Activated CD4-positive, alpha-beta T cell treated with anti-CD3 and anti-CD28 coated beads for 36 hours (primary cell): ENCODE data around the gene HOXB2. TPM values are rescaled to one million over a fixed set of nuclear protein-coding genes. Genes with fewer than 3 reads are reported as not detected.
A peak's percentile ranks its signal among the peaks of the same experiment; 100 is the strongest.

Experiments used
- ATAC-seq: fragments of 200-7000 bp; cut with Tn5 transposase; one replicate; pipeline ENCODE4 v1.10.0; 2021; ENCODE audit warnings: mild to moderate bottlenecking, moderate library complexity
- CTCF ChIA-PET: fragments of 350-600 bp; sonication (Branson Sonifier 250); formaldehyde crosslinking; loops from one replicate; lab custom pipeline; 2021; ENCODE audit warnings: antibody characterized with exemption; lab: Charles Lee
- POLR2A ChIA-PET: fragments of 350-600 bp; sonication (Branson Sonifier 250); formaldehyde crosslinking; loops from one replicate; lab custom pipeline; 2021; ENCODE audit warnings: antibody characterized with exemption, inconsistent platforms; lab: Charles Lee
- DNase-seq: peaks from one replicate; pipeline ENCODE4 v3.0.0-alpha.2; 2020
- H3K27ac Mint-ChIP-seq: one replicate; pipeline ENCODE4 v1.8.0; 2021; ENCODE audit warnings: mixed read lengths
- H3K27me3 Mint-ChIP-seq: one replicate; pipeline ENCODE4 v1.8.0; 2021; ENCODE audit warnings: mixed read lengths
- H3K36me3 Mint-ChIP-seq: one replicate; pipeline ENCODE4 v1.8.0; 2021; ENCODE audit warnings: low read depth, mixed read lengths
- H3K4me1 Mint-ChIP-seq: one replicate; pipeline ENCODE4 v1.8.0; 2021; ENCODE audit warnings: mixed read lengths
- H3K4me3 Mint-ChIP-seq: one replicate; pipeline ENCODE4 v1.8.0; 2021; ENCODE audit warnings: mild to moderate bottlenecking, moderate library complexity, mixed read lengths
- H3K9me3 Mint-ChIP-seq: one replicate; pipeline ENCODE4 v1.8.0; 2021; ENCODE audit warnings: low read depth, mixed read lengths
- intact Hi-C, 2 experiments: fragments of 100-400 bp; cut with DNase I in 1 of 2; cut with micrococcal nuclease in 1 of 2; formaldehyde crosslinking; loops; one replicate each; pipeline versions ENCODE4 v1.14.2 to v1.15.1; 2022 to 2024; cut with DNase I, micrococcal nuclease
- total RNA-seq, 2 experiments: library from RNA; stranded (reverse); gene quantifications; one replicate each; pipeline ENCODE4 v1.2.3, GENCODE V29; 2021

The HOXB2 gene
- total RNA-seq, 2 experiments from 2014 or later, result 2.8 to 3.3 TPM

DNA sequence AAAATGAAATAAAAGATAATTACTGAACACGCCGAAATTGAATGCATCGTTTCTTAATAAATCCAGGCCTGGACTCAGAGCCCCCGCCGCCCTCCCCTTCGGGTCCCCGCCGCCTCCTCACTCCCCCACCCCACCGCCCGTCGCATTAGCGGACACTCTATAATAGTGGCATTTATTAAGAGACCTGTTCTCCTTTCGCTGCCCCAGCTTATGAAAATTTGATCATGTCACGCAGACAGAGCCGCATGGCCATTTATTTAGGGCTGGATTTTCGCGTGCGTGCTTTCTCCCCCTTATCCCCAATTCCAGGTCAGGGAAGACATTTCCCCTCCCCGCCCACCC, 6.3 kb upstream of the HOXB2 start:
- intact Hi-C loops, result no loop called here
- ChIA-PET POLR2A (no interaction called here), CTCF (no interaction called here)
- Mint-ChIP-seq H3K27ac (no peak overlapping the region), H3K27me3 (peaks cover 17% of the 10 kb centered on the region), H3K36me3 (no peaks in the 10 kb centered on the region), H3K9me3 (no peaks in the 10 kb centered on the region), H3K4me1 (peaks cover 9% of the 10 kb centered on the region), H3K4me3 (no peak overlapping the region)
- DNase-seq (no peak), ATAC-seq (no peak)

- Mint-ChIP-seq H3K9me3 (no peaks in the 10 kb centered on the region), H3K27me3 (peaks cover 15% of the 10 kb centered on the region), H3K36me3 (no peaks in the 10 kb centered on the region), H3K4me3 (no peak overlapping the region), H3K27ac (no peak overlapping the region), H3K4me1 (peaks cover 9% of the 10 kb centered on the region)
- CTCF ChIA-PET, result no interaction called here
- intact Hi-C loops, result no loop called here
- ATAC-seq, result no peak
- POLR2A ChIA-PET, result no interaction called here
- no peak for DNase-seq
These were observed 5.7 kb upstream of the HOXB2 start for GRCh38 chr17:48550502-48551213.

DNA sequence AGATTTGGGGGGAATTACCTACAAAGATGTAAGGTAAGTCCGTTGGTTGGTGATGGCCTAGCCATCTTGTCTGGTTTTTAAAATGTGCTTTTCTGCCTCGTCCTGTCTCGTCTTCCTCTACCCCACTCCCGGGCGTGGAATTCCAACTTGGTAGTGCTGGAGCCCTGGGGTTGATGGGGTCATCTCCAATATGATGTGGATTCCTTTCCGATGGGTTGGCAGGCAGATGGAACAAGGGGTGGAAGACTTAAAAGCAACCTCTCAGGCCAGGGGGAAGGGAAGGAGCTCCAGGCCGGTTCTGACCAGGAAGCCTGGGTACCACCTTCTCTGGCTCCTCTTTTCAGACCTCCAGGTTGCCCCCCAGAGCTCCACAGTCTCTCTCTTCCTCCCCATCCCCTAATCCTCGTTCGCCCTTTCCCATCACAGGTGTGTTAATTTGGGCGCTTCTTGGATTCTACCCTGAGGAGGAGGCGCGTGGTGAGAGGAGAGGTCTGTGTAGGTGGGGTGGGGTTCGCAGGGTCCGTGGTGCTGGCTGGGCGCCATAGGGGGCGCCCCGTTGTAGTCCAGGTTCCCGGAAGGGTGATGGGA, 5.1 kb upstream of the HOXB2 start:
- Mint-ChIP-seq H3K4me1 (peaks cover 10% of the 10 kb centered on the region), H3K4me3 (no peak overlapping the region), H3K9me3 (no peaks in the 10 kb centered on the region), H3K27ac (no peak overlapping the region), H3K27me3 (peaks cover 17% of the 10 kb centered on the region), H3K36me3 (no peaks in the 10 kb centered on the region)
- ChIA-PET CTCF (interaction anchor here (1.1 to 2.1 kb wide), 2 partner anchors 43 to 198 kb away, joined by 3 to 8 read pairs; partner anchors contain the start of gene HOXB5), POLR2A (no interaction called here)
- DNase-seq, result no peak
- ATAC-seq, result no peak
- intact Hi-C loops, result no loop called here

DNA sequence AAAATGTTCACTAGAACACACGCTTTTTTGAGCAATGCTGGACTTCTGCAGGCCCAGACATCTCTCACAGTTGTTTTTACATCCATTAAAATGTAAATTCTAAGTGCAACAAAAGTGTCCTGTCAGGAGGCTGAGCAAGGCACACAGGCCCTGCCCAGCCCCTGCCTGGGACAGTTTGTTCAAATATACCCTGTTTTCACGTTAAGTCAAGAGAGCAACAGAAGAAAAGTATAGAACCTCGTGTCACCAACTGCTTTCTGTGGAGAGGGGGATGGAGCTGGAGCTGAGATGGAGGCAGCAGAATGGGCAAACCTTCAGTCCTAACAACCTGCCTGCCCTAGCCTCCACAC, 4.3 kb upstream of the HOXB2 start:
- H3K27ac Mint-ChIP-seq, result no peak overlapping the region
- no peaks in the 10 kb centered on the region for H3K9me3 Mint-ChIP-seq
- no peaks in the 10 kb centered on the region for H3K36me3 Mint-ChIP-seq
- no peak overlapping the region for H3K4me3 Mint-ChIP-seq
- intact Hi-C loops, result no loop called here
- no peak for DNase-seq
- H3K27me3 Mint-ChIP-seq, result peaks cover 17% of the 10 kb centered on the region
- peaks cover 13% of the 10 kb centered on the region for H3K4me1 Mint-ChIP-seq
- CTCF ChIA-PET, result interaction anchor here (1.1 to 2.1 kb wide), 2 partner anchors 44 to 197 kb away, joined by 3 to 8 read pairs; partner anchors contain the start of gene HOXB5
- POLR2A ChIA-PET, result interaction anchor here (0.5 kb wide), 1 partner anchor 1285 kb away, joined by 3 read pairs; no protein-coding TSS in a partner anchor
- ATAC-seq, result no peak

DNA sequence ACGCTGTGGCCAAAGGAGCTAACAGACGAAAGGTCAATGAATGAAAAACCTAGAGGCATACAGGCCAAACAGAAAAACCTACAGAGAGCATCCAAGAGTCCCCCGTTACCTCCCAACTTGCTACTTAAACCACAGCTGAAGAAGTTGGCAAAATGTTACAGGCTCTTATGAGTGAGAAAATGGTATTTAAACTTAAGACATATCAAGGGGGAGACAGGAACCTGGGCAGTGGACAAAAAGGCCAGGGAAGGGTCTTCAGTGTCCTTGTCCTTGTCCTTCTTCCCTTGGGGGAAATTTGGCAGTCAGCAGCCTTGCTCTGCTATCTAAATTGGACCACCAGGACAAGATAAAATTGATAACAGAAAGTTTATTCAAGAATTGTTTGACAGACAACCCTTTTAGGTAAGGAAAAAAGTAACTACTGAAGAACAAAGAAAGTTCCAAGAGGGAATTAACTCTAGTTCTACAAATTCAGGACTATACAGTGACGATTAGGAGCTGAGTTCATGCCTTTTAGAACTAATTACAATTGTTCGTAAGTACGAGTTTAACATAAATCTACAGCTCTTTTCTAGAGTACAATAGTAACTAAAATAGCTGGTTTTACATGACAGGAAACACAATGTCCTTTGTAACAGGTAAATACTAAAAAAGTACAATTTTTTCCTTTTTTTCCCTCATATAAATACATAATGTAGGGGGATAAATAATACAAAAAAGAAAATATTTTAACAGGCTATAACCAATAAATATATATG, 3.8 kb upstream of the HOXB2 start:
- DNase-seq, result no peak
- intact Hi-C loops, result no loop called here
- CTCF ChIA-PET, result interaction anchor here (0.7 to 2.1 kb wide), 4 partner anchors 41 to 197 kb away, joined by 3 to 8 read pairs (median 3); partner anchors contain the start of gene HOXB5

GRCh38 chr17:48547808-48548522, 3.1 kb upstream of the HOXB2 start:
- intact Hi-C loops, result no loop called here
- Mint-ChIP-seq H3K9me3 (no peaks in the 10 kb centered on the region), H3K36me3 (no peaks in the 10 kb centered on the region), H3K27ac (peak overlapping the region; percentile 39), H3K27me3 (peaks cover 21% of the 10 kb centered on the region), H3K4me1 (peaks cover 17% of the 10 kb centered on the region), H3K4me3 (peak overlapping the region; percentile 7)
- POLR2A ChIA-PET, result no interaction called here
- CTCF ChIA-PET, result interaction anchor here (0.7 to 2.1 kb wide), 3 partner anchors 42 to 196 kb away, joined by 3 to 8 read pairs (median 3); no protein-coding TSS in a partner anchor
- ATAC-seq, result no peak
- DNase-seq, result peak; percentile 53

More for the DNA sequence above, 3.8 kb upstream of the HOXB2 start:
- Mint-ChIP-seq H3K27ac (peak overlapping the region; percentile 24), H3K4me1 (peaks cover 16% of the 10 kb centered on the region), H3K36me3 (no peaks in the 10 kb centered on the region), H3K27me3 (peaks cover 20% of the 10 kb centered on the region), H3K9me3 (no peaks in the 10 kb centered on the region), H3K4me3 (no peak overlapping the region)
- POLR2A ChIA-PET, result interaction anchor here (0.5 kb wide), 1 partner anchor 1286 kb away, joined by 3 read pairs; no protein-coding TSS in a partner anchor
- ATAC-seq, result no peak

DNA sequence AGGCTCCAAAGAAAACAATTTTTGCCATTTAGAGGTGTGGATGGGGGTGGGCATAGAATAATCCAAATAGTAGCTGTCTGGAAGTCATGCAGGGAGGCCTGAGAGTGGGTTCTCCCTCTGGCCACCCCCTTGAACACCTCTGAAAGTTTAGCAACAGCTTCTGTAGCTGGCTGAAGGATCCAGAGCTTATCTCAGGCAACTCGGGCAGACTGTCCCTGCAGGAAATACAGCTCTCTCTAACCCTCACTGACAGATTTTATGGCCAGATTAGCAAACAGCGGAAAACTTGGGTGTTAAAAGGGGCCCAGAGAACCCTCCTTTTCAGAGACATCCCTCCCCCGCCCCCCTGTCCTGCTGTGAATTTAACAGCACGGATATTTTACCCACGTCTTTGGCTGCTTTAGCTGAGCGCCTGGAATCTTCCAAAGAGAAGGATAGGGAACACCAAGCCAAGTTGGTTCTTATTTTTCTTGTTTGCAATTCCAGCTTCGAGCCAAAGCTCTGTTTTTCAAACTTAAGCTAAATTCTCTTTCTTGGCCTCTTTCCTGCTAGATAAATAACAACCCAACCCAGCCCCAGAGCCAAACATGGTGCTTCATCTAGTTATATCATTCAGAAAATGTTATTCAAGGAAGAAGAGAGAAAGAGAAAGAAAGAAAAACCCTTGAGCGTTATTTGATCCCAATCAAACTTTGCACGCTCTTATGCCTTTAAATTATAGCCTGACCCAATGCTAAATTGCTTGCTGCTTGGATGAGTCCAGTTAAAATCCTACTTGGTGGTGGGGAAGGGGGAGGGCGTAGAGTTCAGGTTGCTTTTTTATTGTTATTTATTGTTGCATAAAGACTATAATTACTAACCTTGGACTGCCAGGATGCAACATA, 2.3 kb upstream of the HOXB2 start:
- no peak for ATAC-seq
- CTCF ChIA-PET, result interaction anchor here (0.8 to 1.6 kb wide), 2 partner anchors 46 to 212 kb away, joined by 4 to 7 read pairs; no protein-coding TSS in a partner anchor
- Mint-ChIP-seq H3K27ac (peak overlapping the region; percentile 39), H3K36me3 (no peaks in the 10 kb centered on the region), H3K4me1 (peaks cover 22% of the 10 kb centered on the region), H3K9me3 (no peaks in the 10 kb centered on the region), H3K4me3 (peak overlapping the region; percentile 7), H3K27me3 (peaks cover 27% of the 10 kb centered on the region)
- no peak for DNase-seq
- intact Hi-C loops, result no loop called here
- POLR2A ChIA-PET, result interaction anchor here (0.6 to 0.7 kb wide), 2 partner anchors 24 to 213 kb away, joined by 3 to 4 read pairs; no protein-coding TSS in a partner anchor

DNA sequence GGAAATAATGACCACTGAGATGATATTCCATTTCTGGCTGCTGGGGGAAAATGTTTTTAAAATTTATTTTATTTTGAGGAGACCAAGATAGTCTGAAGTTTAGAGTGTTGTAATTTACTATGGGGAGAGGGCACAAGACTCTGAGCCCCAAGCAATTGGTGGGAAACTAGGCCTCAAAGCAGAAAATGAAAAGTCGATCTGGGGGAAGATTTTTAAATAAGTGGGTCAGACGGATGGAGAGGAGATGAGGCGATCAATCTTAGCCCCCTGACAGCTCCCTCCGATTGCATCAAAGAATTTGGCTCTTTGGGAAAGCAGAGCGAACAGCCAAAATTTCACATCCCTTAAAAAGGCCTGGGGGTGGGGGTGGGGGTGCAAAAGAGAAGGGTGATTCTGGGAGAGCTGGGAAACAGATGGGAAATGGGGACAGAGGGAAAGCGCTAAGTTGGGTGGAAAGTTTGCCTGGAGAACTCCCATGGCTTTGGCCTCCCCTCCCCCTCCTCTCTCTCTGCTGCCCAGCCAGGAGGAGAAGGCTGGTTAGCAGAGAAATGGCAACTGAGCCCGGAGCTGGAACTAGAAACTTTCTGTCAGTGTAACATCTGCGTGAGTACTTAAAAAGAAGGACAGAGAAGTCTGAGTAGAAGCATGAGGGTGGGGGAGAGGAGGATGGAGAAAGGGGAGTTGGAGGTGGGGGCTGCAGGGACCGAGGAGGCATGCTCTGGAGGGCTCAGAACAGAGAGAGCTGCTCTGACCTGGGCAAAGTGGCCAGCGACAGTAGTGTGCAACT, 1.4 kb upstream of the HOXB2 start:
- DNase-seq, result no peak
- ATAC-seq, result no peak
- Mint-ChIP-seq H3K4me1 (peaks cover 28% of the 10 kb centered on the region), H3K27me3 (peaks cover 32% of the 10 kb centered on the region), H3K9me3 (no peaks in the 10 kb centered on the region), H3K4me3 (no peak overlapping the region), H3K36me3 (no peaks in the 10 kb centered on the region), H3K27ac (no peak overlapping the region)
- POLR2A ChIA-PET, result interaction anchor here (0.6 kb wide), 2 partner anchors 119 to 213 kb away, joined by 3 to 7 read pairs; no protein-coding TSS in a partner anchor
- CTCF ChIA-PET, result interaction anchor here (0.6 to 1.6 kb wide), 4 partner anchors 47 to 510 kb away, joined by 3 to 7 read pairs (median 4); no protein-coding TSS in a partner anchor
- intact Hi-C loops, result no loop called here

GRCh38 chr17:48545539-48545938, 630 bp upstream of the HOXB2 start:
- no peaks in the 10 kb centered on the region for H3K9me3 Mint-ChIP-seq
- intact Hi-C loops, result no loop called here
- no peak for DNase-seq
- ChIA-PET POLR2A (interaction anchor here (0.6 kb wide), 1 partner anchor 118 kb away, joined by 7 read pairs; no protein-coding TSS in a partner anchor), CTCF (interaction anchor here (0.6 to 1.6 kb wide), 3 partner anchors 47 to 509 kb away, joined by 3 to 7 read pairs (median 3); no protein-coding TSS in a partner anchor)
- no peaks in the 10 kb centered on the region for H3K36me3 Mint-ChIP-seq
- peaks cover 36% of the 10 kb centered on the region for H3K27me3 Mint-ChIP-seq
- H3K4me3 Mint-ChIP-seq, result peak overlapping the region; percentile 8
- peaks cover 32% of the 10 kb centered on the region for H3K4me1 Mint-ChIP-seq
- no peak overlapping the region for H3K27ac Mint-ChIP-seq
- no peak for ATAC-seq
